Caco-2 (cell line): ENCODE results near the gene ILDR1. TPM values are rescaled to one million over a fixed set of nuclear protein-coding genes. Genes with fewer than 3 reads are reported as not detected.

ENCODE experiments used
- total RNA-seq: library from RNA; stranded (reverse); gene quantifications from 2 replicates; pipeline ENCODE4 v1.2.3, GENCODE V29; 2022

The ILDR1 gene
- total RNA-seq, 1 experiment from 2014 or later, result 0.25 TPM

Other genes starting within 250 kb of the ILDR1 start
- gene IQCB1, start 187.2 kb downstream of the ILDR1 start, total RNA-seq, result 36.1 and 36.4 TPM in 2 replicates
- 4.5 and 4.6 TPM in 2 replicates for gene EAF2, start 187.0 kb downstream of the ILDR1 start, total RNA-seq
- 3.8 and 4.7 TPM in 2 replicates for gene SLC15A2, start 127.8 kb downstream of the ILDR1 start, total RNA-seq
- not detected in 2 replicates for gene CD86, start 33.1 kb upstream of the ILDR1 start, total RNA-seq
- gene CASR, start 161.4 kb upstream of the ILDR1 start, total RNA-seq, result not detected in 2 replicates